ENCODE results near the gene CXCL6.

The CXCL6 gene

GRCh38 chr4:73868206-73869129 is 32.0 kb downstream of the CXCL6 start:
- DNase-seq (ENCODE audit: low read depth in 3 of 3), result no peak

- no peak for DNase-seq (ENCODE audit: low read depth in 3 of 3)
These were observed 32.9 kb downstream of the CXCL6 start, which contains the start of gene CXCL1 for GRCh38 chr4:73869130-73870055. Gene CXCL1, plus strand, starts transcription at chr4:73869393. Its CDS starts 78 bp downstream, at chr4:73869471.

- DNase-seq (ENCODE audit: low read depth in 3 of 3), result no peak
These were observed 33.8 kb downstream of the CXCL6 start for GRCh38 chr4:73870260-73870659.

- DNase-seq (ENCODE audit: low read depth in 3 of 3), result no peak
These were observed 34.3 kb downstream of the CXCL6 start for GRCh38 chr4:73870768-73871167.

GRCh38 chr4:73871511-73872310 is 35.2 kb downstream of the CXCL6 start:
- DNase-seq (ENCODE audit: low read depth in 3 of 3), result no peak

- no peak for DNase-seq (ENCODE audit: low read depth in 3 of 3)
These were observed 36.0 kb downstream of the CXCL6 start for GRCh38 chr4:73872316-73873108.

GRCh38 chr4:73874386-73874785 is 37.9 kb downstream of the CXCL6 start:
- DNase-seq (ENCODE audit: low read depth in 3 of 3), result no peak

- no peak for DNase-seq (ENCODE audit: low read depth in 3 of 3)
These were observed 38.9 kb downstream of the CXCL6 start for GRCh38 chr4:73875401-73875800.

- DNase-seq (ENCODE audit: low read depth in 3 of 3), result no peak
These were observed 46.8 kb downstream of the CXCL6 start for GRCh38 chr4:73883306-73883705.

GRCh38 chr4:73885574-73886267 is 49.2 kb downstream of the CXCL6 start:
- DNase-seq (ENCODE audit: low read depth in 3 of 3), result no peak
